Midbrain (tissue), 1 donor: ENCODE results near the gene HMGB2.

Experiments used
- DNase-seq: peaks from one replicate; lab custom pipeline; 2025; lab: John Stamatoyannopoulos, UW

Gene HMGB2

GRCh38 chr4:173334891-173335752, 964 bp upstream of the HMGB2 start:
- peak; percentile 30 for DNase-seq

GRCh38 chr4:173333658-173334084, 487 bp downstream of the HMGB2 start:
- peak; percentile 63 for DNase-seq

GRCh38 chr4:173332963-173333657, 1.0 kb downstream of the HMGB2 start:
- no peak for DNase-seq

GRCh38 chr4:173332021-173332487, 2.1 kb downstream of the HMGB2 start:
- DNase-seq, result no peak

- DNase-seq, result no peak
These were observed 3.6 kb downstream of the HMGB2 start for GRCh38 chr4:173330590-173330989.

- no peak for DNase-seq
These were observed 5.8 kb downstream of the HMGB2 start for GRCh38 chr4:173328236-173328901.

GRCh38 chr4:173325007-173325736, 9.0 kb downstream of the HMGB2 start:
- no peak for DNase-seq

GRCh38 chr4:173319696-173320095, 14.5 kb downstream of the HMGB2 start:
- no peak for DNase-seq

- DNase-seq, result peak; percentile 58
These were observed 15.4 kb downstream of the HMGB2 start for GRCh38 chr4:173318648-173319211.

- DNase-seq, result no peak
These were observed 15.9 kb downstream of the HMGB2 start for GRCh38 chr4:173318240-173318639.

- no peak for DNase-seq
These were observed 17.2 kb downstream of the HMGB2 start for GRCh38 chr4:173317004-173317403.

GRCh38 chr4:173316060-173316459, 18.1 kb downstream of the HMGB2 start:
- no peak for DNase-seq

- DNase-seq, result no peak
These were observed 19.4 kb downstream of the HMGB2 start for GRCh38 chr4:173314715-173315114.

- DNase-seq, result no peak
These were observed 22.8 kb downstream of the HMGB2 start for GRCh38 chr4:173311368-173311767.

GRCh38 chr4:173307778-173308177, 26.4 kb downstream of the HMGB2 start:
- DNase-seq, result no peak

GRCh38 chr4:173301518-173302201, 32.5 kb downstream of the HMGB2 start:
- peak; percentile 8 for DNase-seq

GRCh38 chr4:173294444-173294843, 39.7 kb downstream of the HMGB2 start:
- no peak for DNase-seq

- DNase-seq, result no peak
These were observed 40.5 kb downstream of the HMGB2 start for GRCh38 chr4:173293663-173294062.

- DNase-seq, result no peak
These were observed 42.3 kb downstream of the HMGB2 start for GRCh38 chr4:173291899-173292298.

GRCh38 chr4:173289353-173289727, 44.8 kb downstream of the HMGB2 start:
- no peak for DNase-seq
